WI38 (cell line): ENCODE results near the gene VLDLR.

Source experiments
- H3K4me3 ChIP-seq: 2 replicates; pipeline ENCODE4 v1.5.1; 2011; ENCODE audit warnings: low read depth, mild to moderate bottlenecking, control low read depth, low read length
- CTCF ChIP-seq: IDR thresholded peaks from 2 replicates; pipeline ENCODE4 v1.5.1; 2012; ENCODE audit warnings: low read depth, mild to moderate bottlenecking, control low read depth, low read length

VLDLR gene

GRCh38 chr9:2621722-2622460 lies at the start of gene VLDLR:
TSS of gene VLDLR (plus strand) at chr9:2621787. CDS start at chr9:2622190, 403 bp downstream.
- H3K4me3 ChIP-seq = peak within 1 kb of the TSS; percentile 74
- TF ChIP-seq CTCF = no peak

- H3K4me3 ChIP-seq = no peak overlapping the region
- no peak for TF ChIP-seq CTCF
Measured at GRCh38 chr9:2574203-2574602, 47.4 kb upstream of the VLDLR start.

DNA sequence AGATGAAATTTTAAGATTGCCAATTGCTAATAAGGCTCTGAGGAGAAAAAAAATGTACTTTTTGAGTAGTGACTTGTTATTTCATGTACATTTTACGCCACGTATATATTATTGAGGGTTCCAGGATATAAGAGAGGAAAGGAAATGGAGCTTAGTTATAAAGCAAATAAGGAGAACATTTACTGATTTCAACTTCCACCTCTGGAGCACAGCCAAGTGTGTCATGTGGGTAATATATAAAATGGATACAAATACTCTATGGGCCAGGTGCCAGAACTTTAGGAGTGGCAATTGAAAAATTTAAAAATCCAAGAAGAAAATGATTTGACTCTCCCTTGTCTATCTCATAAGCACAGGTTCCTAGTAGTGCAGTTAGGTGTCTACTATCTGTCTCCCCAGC lies 45.0 kb upstream of the VLDLR start:
- no peak overlapping the region for H3K4me3 ChIP-seq
- TF ChIP-seq CTCF = no peak

DNA sequence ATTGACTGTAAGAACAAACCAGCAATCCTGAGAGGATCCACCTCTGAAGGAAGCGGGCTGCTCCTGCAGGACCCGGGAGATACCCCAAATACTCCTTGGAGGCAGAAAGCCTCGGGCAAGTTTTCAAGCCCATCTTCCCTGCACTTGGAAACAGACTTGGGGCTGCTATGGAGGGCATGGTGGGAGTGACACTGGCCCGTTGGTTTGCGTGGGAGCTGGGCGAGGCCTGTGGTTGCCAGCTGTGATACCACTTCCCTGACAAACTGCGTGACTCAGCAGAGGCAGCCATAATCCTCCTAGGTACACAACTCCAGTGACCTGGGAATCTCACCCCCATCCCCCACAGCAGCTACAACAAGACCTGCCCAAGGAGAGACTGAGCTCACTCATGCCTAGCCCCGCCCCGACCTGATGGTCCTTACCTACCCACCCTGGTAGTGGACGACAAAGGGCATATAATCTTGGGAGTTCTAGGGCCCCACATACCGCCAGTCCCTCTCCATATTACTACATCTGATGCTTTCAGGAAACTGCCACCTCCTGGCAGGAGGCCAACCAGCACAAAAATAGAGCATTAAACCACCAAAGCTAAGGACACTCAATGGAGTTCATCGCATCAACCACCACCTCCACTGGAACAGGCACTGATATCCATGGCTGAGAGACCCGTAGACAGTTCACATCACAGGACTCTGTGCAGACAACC lies 38.1 kb upstream of the VLDLR start:
- TF ChIP-seq CTCF = no peak
- no peak overlapping the region for H3K4me3 ChIP-seq

GRCh38 chr9:2591967-2592366 lies 29.6 kb upstream of the VLDLR start:
- TF ChIP-seq CTCF = no peak
- no peak overlapping the region for H3K4me3 ChIP-seq

DNA sequence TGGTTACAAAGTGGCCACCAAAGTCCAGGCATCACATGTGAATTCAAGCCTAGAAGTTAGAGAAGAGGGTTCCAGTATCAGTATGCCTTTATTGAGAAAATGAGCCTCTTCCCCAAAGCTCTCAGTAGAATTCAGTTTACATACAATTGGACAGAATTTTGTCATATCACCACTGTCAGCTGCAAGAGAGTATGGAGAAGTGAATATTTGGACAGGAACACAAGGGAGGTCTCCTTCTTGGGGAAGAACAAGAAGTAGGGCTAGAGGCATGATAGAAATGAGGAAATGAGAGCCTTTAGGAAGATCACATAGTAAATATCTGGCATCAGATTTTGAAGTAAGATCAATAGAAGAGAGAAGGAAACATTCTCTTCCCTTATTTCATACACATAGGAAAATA lies 27.8 kb upstream of the VLDLR start:
- TF ChIP-seq CTCF = no peak
- no peak overlapping the region for H3K4me3 ChIP-seq

DNA sequence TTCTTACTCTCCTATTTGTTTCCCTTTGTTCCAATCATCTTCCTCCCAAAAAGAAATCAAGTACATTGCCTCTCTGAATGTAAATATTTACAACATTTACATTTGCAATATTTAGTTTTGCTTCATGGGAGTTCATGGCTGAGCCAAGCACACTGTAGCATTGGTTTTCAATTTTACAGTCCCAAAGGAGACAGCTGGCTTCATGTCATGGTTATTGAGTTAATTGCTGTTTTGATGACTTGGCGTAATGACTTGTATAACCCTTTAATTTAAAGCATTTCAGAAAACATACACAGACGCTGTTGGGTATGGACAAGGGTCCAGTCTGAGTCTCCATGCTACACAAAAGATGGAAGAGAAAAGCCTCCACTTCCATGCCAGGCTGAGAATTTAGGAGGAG lies 25.6 kb upstream of the VLDLR start:
- no peak overlapping the region for H3K4me3 ChIP-seq
- TF ChIP-seq CTCF = no peak
